GM19452 (cell line): Measurements from ENCODE around the gene SLC45A3.

Source experiments
- ATAC-seq: cut with Tn5 transposase; IDR thresholded peaks from one replicate; pipeline ENCODE4 v1.9.1; 2021; ENCODE audit not compliant: unreplicated experiment

SLC45A3 gene

GRCh38 chr1:205610901-205611466 lies 69.3 kb downstream of the SLC45A3 start:
- ATAC-seq, result no peak

DNA sequence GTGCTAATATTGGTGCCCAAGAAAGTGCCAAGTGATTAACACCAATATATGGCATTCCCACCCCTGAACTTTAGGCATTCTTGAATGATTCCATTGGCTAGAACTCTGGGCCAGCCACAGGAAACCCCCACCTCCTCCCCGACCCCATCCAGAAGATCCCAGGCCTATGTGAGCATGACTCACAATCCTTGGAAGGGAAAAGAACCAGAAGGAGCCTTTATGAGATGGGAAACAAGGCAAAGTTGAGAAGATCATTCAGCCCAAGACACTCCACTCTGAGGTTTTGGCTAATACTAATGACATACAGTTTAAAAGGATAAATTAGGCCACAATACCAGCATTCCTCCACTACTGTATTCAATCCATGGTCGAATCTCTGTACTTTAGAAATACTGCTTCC lies 70.3 kb downstream of the SLC45A3 start:
- ATAC-seq, result no peak
